GM21360 (cell line): ENCODE measurements around the gene SPARC.
A peak's percentile ranks its signal among the peaks of the same experiment; 100 is the strongest.
"Not testable (repeated sequence)": the region's sequence is repeated elsewhere in the genome, so short reads cannot be mapped to it uniquely, and the experiment has no call there.

Source experiments
- ATAC-seq: cut with Tn5 transposase; IDR thresholded peaks from one replicate; pipeline ENCODE4 v1.9.1; 2021; ENCODE audit warnings: mild to moderate bottlenecking, moderate library complexity; ENCODE audit not compliant: unreplicated experiment

SPARC gene

GRCh38 chr5:151686674-151687407 lies at the start of gene SPARC:
TSS of gene SPARC (minus strand) at chr5:151686915. CDS start at chr5:151676188, 10,727 bp downstream.
- ATAC-seq, result peak; percentile 80

- ATAC-seq, result no peak
Measured at GRCh38 chr5:151735646-151736045, 48.9 kb upstream of the SPARC start.

- ATAC-seq, result no peak
Measured at GRCh38 chr5:151734064-151734408, 47.3 kb upstream of the SPARC start.

- ATAC-seq, result no peak
Measured at GRCh38 chr5:151733358-151734063, 46.8 kb upstream of the SPARC start.

- no peak for ATAC-seq
Measured at GRCh38 chr5:151730381-151730780, 43.7 kb upstream of the SPARC start.

- ATAC-seq, result not testable (repeated sequence)
Measured at GRCh38 chr5:151729597-151729996, 42.9 kb upstream of the SPARC start.

GRCh38 chr5:151724360-151724759 lies 37.6 kb upstream of the SPARC start:
- ATAC-seq, result no peak

- no peak for ATAC-seq
Measured at GRCh38 chr5:151722546-151722945, 35.8 kb upstream of the SPARC start.

GRCh38 chr5:151721812-151722391 lies 35.2 kb upstream of the SPARC start:
- ATAC-seq, result no peak

- ATAC-seq, result peak; percentile 84
Measured at GRCh38 chr5:151721087-151721646, 34.5 kb upstream of the SPARC start.

- ATAC-seq, result no peak
Measured at GRCh38 chr5:151720215-151720614, 33.5 kb upstream of the SPARC start.

- ATAC-seq, result no peak
Measured at GRCh38 chr5:151719228-151720000, 32.7 kb upstream of the SPARC start.

GRCh38 chr5:151718646-151719045 lies 31.9 kb upstream of the SPARC start:
- no peak for ATAC-seq

- no peak for ATAC-seq
Measured at GRCh38 chr5:151718153-151718552, 31.4 kb upstream of the SPARC start.

- no peak for ATAC-seq
Measured at GRCh38 chr5:151717416-151717815, 30.7 kb upstream of the SPARC start.

- ATAC-seq, result no peak
Measured at GRCh38 chr5:151709109-151709735, 22.5 kb upstream of the SPARC start.

- ATAC-seq, result no peak
Measured at GRCh38 chr5:151708126-151708525, 21.4 kb upstream of the SPARC start.

- ATAC-seq, result no peak
Measured at GRCh38 chr5:151707567-151707966, 20.9 kb upstream of the SPARC start.

GRCh38 chr5:151706906-151707305 lies 20.2 kb upstream of the SPARC start:
- ATAC-seq, result no peak

GRCh38 chr5:151703780-151704179 lies 17.1 kb upstream of the SPARC start:
- ATAC-seq, result no peak

GRCh38 chr5:151703227-151703626 lies 16.5 kb upstream of the SPARC start:
- peak; percentile 91 for ATAC-seq
